Heart right ventricle (tissue), 16 donors: ENCODE results near the gene MBTPS1. TPM values are rescaled to one million over a fixed set of nuclear protein-coding genes. Genes with fewer than 3 reads are reported as not detected.

Source experiments
- ATAC-seq, 8 donors: fragments of 200-7000 bp; cut with Tn5 transposase; one replicate each; pipeline ENCODE4 v1.9.1; 2020; ENCODE audit warnings: mild to moderate bottlenecking in 8 of 8, moderate library complexity in 8 of 8, moderate number of reproducible peaks in 1 of 8
- DNase-seq, 2 donors: peaks; one replicate each; pipeline ENCODE4 v3.0.0-alpha.2; 2020
- H3K27ac ChIP-seq, 10 donors: fragments of 200-600 bp; sonication (generic) in 2 of 10; one replicate each; pipeline versions ENCODE4 v1.5.0 to v1.8.0; 2020 to 2022; ENCODE audit warnings: mild to moderate bottlenecking in 3 of 10
- H3K27me3 ChIP-seq, 7 donors: fragments of 200-600 bp; one replicate each; pipeline ENCODE4 v1.8.0; 2021 to 2022; ENCODE audit warnings: mild to moderate bottlenecking in 2 of 7
- H3K36me3 ChIP-seq, 9 donors: fragments of 200-600 bp; sonication (generic) in 1 of 9; one replicate each; pipeline versions ENCODE4 v1.5.0 to v1.8.0; 2020 to 2022; ENCODE audit warnings: mild to moderate bottlenecking in 2 of 9
- H3K4me1 ChIP-seq, 9 donors: fragments of 200-600 bp; sonication (generic) in 1 of 9; one replicate each; pipeline versions ENCODE4 v1.5.0 to v1.8.0; 2020 to 2022; ENCODE audit warnings: mild to moderate bottlenecking in 4 of 9
- H3K4me3 ChIP-seq, 10 donors: fragments of 200-600 bp; sonication (generic) in 2 of 10; one replicate each; pipeline versions ENCODE4 v1.5.0 to v1.8.0; 2020 to 2022; ENCODE audit warnings: mild to moderate bottlenecking in 7 of 10, moderate library complexity in 2 of 10
- H3K9me3 ChIP-seq, 11 donors: fragments of 200-600 bp in 10 of 11; sonication (generic) in 2 of 11; one replicate each; pipeline versions ENCODE4 v1.5.0 to v1.8.0; 2013 to 2022; ENCODE audit warnings: mild to moderate bottlenecking in 2 of 11, control low read depth in 1 of 11, moderate library complexity in 1 of 11
- WGBS, 2 donors: extraction: QIAGEN DNeasy Blood & Tissue Kit; methylation state at CpG; one replicate each; pipeline ENCODE4 v1.1.7; 2013; ENCODE audit warnings: inconsistent platforms in 1 of 2; 5-methylcytosine and 5-hydroxymethylcytosine counted together
- intact Hi-C, 10 donors: fragments of 100-400 bp; cut with DNase I; formaldehyde crosslinking; loops; one replicate each; pipeline versions ENCODE4 v1.11.1 to v1.14.2; 2022
- polyA plus RNA-seq, 2 donors: library from polyadenylated mRNA; stranded (reverse); fragments of 200-250 nt; gene quantifications; one replicate each; pipeline ENCODE4 v1.2.3, GENCODE V29; 2013
- total RNA-seq, 10 donors: library from RNA; stranded (reverse); fragmentation: NEBNext Ultra II Directional in 3 of 10; extraction: Animal tissue kit (Norgen Biotek cat#: 25700) in 3 of 10; gene quantifications; one replicate each; pipeline versions ENCODE4 v1.2.1 to v1.2.4, GENCODE V29; 2021 to 2023
- TF ChIP-seq, protein P1 (sequence below), 9 donors: fragments of 200-600 bp; sonication (generic) in 2 of 9; IDR thresholded peaks; one replicate each; pipeline versions ENCODE4 v1.5.0 to v1.8.0; 2021 to 2022; ENCODE audit warnings: antibody characterized with exemption in 9 of 9, mild to moderate bottlenecking in 5 of 9, moderate library complexity in 1 of 9
- donor health status: Arrhythmogenic right ventricular cardiomyopathy.
- donor health status: ischemic (EF 13 %, LVEDD 7.1; RV severe dilation, severe dysfunction).
- donor health status: healthy with polysubstance abuse.
- donor health status: DM: no; HTN: yes; CAD: no.
- donor health status: DM: no; HTN: no; CAD: no.
- donor health status: ischemic (EF 25% LVEDD 6.9; RV normal size, moderate dysfunction).
- donor health status: ischemic (EF 25% LVEDD 5.7; RV mildly dilated, moderate dysfunction).
- donor health status: healthy.
- donor health status: DM: yes; HTN: yes; CAD: no.
- donor health status: Ischemic cardiomyopathy.
- donor health status: ischemic (EF 35%, LVEDD 5.7; RV mildly dilated, moderate dysfunction).
- donor health status: nonischemic (EF 11% LVEDD 7.7; RV severe dilation, severe dysfunction).
- donor health status: DM: yes; HTN: yes; CAD: no.
- donor health status: PGD.
- donor health status: ischemic (EF 29% LVEDD 5.4; RV normal size, mild dysfunction).
- donor health status: nonischemic (EF 23%, LVEDD 6.1; RV moderate dilation, normal function).

MBTPS1 gene
- total and polyA plus RNA-seq, 12 donors = 41.4 to 122 (median 66.0) TPM

DNA sequence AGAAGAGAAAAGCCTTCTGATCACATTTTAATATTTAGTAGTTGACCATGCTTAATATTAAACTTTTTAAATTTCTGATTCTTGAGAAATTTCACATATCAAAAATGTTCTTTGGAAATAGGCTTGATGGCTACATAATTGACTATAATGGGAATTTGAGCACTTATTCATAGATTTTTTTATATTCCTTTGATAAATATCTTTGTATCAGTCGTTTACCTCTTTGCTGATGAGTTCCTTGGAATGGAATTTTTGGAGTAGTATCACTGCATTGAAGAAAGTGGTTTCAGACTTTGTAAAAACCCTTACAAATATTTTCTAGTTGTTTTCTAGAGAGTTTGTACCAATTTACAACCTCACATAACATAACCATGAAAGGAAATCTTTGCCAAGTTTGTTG is 43.1 kb upstream of the MBTPS1 start:
- WGBS, 2 donors = 59 to 69% methylated on average over 1 of the region's 1 CpG
- TF ChIP-seq, protein P1, sequence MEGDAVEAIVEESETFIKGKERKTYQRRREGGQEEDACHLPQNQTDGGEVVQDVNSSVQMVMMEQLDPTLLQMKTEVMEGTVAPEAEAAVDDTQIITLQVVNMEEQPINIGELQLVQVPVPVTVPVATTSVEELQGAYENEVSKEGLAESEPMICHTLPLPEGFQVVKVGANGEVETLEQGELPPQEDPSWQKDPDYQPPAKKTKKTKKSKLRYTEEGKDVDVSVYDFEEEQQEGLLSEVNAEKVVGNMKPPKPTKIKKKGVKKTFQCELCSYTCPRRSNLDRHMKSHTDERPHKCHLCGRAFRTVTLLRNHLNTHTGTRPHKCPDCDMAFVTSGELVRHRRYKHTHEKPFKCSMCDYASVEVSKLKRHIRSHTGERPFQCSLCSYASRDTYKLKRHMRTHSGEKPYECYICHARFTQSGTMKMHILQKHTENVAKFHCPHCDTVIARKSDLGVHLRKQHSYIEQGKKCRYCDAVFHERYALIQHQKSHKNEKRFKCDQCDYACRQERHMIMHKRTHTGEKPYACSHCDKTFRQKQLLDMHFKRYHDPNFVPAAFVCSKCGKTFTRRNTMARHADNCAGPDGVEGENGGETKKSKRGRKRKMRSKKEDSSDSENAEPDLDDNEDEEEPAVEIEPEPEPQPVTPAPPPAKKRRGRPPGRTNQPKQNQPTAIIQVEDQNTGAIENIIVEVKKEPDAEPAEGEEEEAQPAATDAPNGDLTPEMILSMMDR (IDR thresholded peaks at IDR 0.05) = no peak
- H3K27me3 ChIP-seq = peaks cover 0 to 40% (median 7%) of the 10 kb centered on the region in 7 donors

GRCh38 chr16:84159007-84159406 is 42.3 kb upstream of the MBTPS1 start:
- Histone ChIP-seq H3K27ac (no peak overlapping the region), H3K27me3 (peaks cover 0 to 40% (median 7%) of the 10 kb centered on the region in 7 donors), H3K36me3 (no peaks in the 10 kb centered on the region), H3K4me1 (no peaks in the 10 kb centered on the region), H3K4me3 (no peak overlapping the region), H3K9me3 (no peaks in the 10 kb centered on the region)
- intact Hi-C loops = no loop called here
- no peak for ATAC-seq
- DNase-seq = no peak
- TF ChIP-seq, protein P1 (IDR thresholded peaks at IDR 0.05) = no peak
- 31 to 34% methylated on average over 9 of the region's 9 CpGs for WGBS, 2 donors

More for the DNA sequence above, 43.1 kb upstream of the MBTPS1 start:
- intact Hi-C loops = no loop called here
- Histone ChIP-seq H3K4me3 (no peak overlapping the region), H3K4me1 (no peaks in the 10 kb centered on the region), H3K36me3 (no peaks in the 10 kb centered on the region), H3K27ac (no peak overlapping the region), H3K9me3 (no peaks in the 10 kb centered on the region)
- DNase-seq (no peak), ATAC-seq (no peak)

GRCh38 chr16:84156342-84156784 is 39.6 kb upstream of the MBTPS1 start:
- Histone ChIP-seq H3K27me3 (peaks cover 0 to 40% (median 7%) of the 10 kb centered on the region in 7 donors), H3K36me3 (no peaks in the 10 kb centered on the region), H3K4me1 (no peaks in the 10 kb centered on the region), H3K4me3 (no peak overlapping the region), H3K27ac (no peak overlapping the region), H3K9me3 (no peaks in the 10 kb centered on the region)
- TF ChIP-seq, protein P1 (IDR thresholded peaks at IDR 0.05) = peak in 1 of 9 donors; percentile 20
- WGBS, 2 donors = 64 to 74% methylated on average over 5 of the region's 5 CpGs
- ATAC-seq (no peak), DNase-seq (no peak)
- intact Hi-C loops = no loop called here

DNA sequence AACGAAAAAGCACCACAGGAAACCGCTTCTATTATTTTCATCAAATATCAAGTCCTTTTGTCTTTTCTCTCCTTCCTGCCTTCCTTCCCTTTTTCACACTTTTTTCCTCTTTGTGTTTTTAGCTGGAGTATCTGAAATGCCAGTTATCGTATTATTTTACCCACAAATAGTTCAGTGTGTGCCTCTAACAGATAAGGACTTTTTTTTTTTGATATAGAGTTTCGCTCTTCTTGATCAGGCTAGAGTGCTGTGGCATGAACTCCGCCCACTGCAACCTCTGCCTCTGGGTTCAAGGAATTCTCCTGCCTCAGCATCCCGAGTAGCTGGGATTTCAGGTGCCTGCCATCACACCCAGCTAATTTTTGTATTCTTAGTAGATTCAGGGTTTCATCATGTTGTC is 39.0 kb upstream of the MBTPS1 start:
- H3K4me3 ChIP-seq = no peak overlapping the region
- no peak overlapping the region for H3K27ac ChIP-seq
- TF ChIP-seq, protein P1 (IDR thresholded peaks at IDR 0.05) = no peak
- no peaks in the 10 kb centered on the region for H3K36me3 ChIP-seq
- H3K27me3 ChIP-seq = peaks cover 0 to 39% (median 7%) of the 10 kb centered on the region in 7 donors
- H3K4me1 ChIP-seq = no peaks in the 10 kb centered on the region
- 89% methylated on average over 6 of the region's 6 CpGs for WGBS, 2 donors
- DNase-seq (no peak), ATAC-seq (no peak)
- intact Hi-C loops = no loop called here
- no peaks in the 10 kb centered on the region for H3K9me3 ChIP-seq
